ENCODE results near the gene ALOX12B. TPM values are rescaled to one million over a fixed set of nuclear protein-coding genes. Genes with fewer than 3 reads are reported as not detected.

ALOX12B gene
- total RNA-seq, 1 donor: not detected

GRCh38 chr17:8051831-8052230, 35.7 kb downstream of the ALOX12B start:
- no peak for TF ChIP-seq CTCF (IDR thresholded peaks at IDR 0.05; ENCODE audit: insufficient read depth, low read depth, low read length)
- no peak for DNase-seq (ENCODE audit: low read depth)

GRCh38 chr17:8048736-8049135, 38.8 kb downstream of the ALOX12B start:
- no peak for TF ChIP-seq CTCF (IDR thresholded peaks at IDR 0.05; ENCODE audit: insufficient read depth, low read depth, low read length)
- H3K4me3 ChIP-seq (ENCODE audit: low read depth, low read length): no peak overlapping the region
- DNase-seq (ENCODE audit: low read depth): no peak

More at GRCh38 chr17:8051831-8052230, 35.7 kb downstream of the ALOX12B start:
- H3K4me3 ChIP-seq (ENCODE audit: low read depth, low read length): no peak overlapping the region

GRCh38 chr17:8048236-8048635, 39.3 kb downstream of the ALOX12B start:
- DNase-seq (ENCODE audit: low read depth): no peak
- TF ChIP-seq CTCF (IDR thresholded peaks at IDR 0.05; ENCODE audit: insufficient read depth, low read depth, low read length): no peak

GRCh38 chr17:8047769-8048110, 39.8 kb downstream of the ALOX12B start:
- DNase-seq (ENCODE audit: low read depth): no peak
- TF ChIP-seq CTCF (IDR thresholded peaks at IDR 0.05; ENCODE audit: insufficient read depth, low read depth, low read length): no peak

More at GRCh38 chr17:8048236-8048635, 39.3 kb downstream of the ALOX12B start:
- H3K4me3 ChIP-seq (ENCODE audit: low read depth, low read length): no peak overlapping the region

DNA sequence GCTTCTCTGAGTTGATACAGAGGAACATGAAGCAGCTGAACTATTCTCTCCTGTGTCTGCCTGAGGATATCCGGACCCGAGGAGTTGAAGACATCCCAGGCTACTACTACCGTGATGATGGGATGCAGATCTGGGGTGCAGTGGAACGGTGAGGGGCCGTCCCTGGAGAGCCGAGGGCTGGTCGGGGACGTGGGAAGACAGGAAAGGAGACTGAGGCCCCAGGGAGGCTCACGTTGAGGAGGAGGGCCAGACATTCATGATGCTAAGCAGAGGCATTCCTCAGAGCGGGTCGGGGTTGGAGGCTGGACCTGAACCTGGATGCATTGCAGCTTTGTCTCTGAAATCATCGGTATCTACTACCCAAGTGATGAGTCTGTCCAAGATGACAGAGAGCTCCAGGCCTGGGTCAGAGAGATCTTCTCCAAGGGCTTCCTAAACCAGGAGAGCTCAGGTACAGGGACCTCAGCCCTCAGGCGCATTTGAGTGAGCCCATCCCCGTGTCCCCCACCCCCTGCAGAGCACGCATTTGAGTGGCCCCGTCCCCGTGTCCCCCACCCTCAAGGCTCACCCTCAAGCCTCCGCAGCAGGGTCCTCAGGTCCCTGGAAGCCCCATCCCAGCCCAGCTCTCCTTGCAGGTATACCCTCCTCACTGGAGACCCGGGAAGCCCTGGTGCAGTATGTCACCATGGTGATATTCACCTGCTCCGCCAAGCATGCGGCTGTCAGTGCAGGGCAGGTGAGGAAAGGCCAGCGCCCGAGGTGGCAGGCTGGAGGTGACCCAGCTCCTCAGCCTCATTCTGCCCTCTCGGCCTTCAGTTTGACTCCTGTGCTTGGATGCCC, 40.4 kb downstream of the ALOX12B start:
- no peak for TF ChIP-seq CTCF (IDR thresholded peaks at IDR 0.05; ENCODE audit: insufficient read depth, low read depth, low read length)
- DNase-seq (ENCODE audit: low read depth): no peak

More at GRCh38 chr17:8047769-8048110, 39.8 kb downstream of the ALOX12B start:
- H3K4me3 ChIP-seq (ENCODE audit: low read depth, low read length): no peak overlapping the region

DNA sequence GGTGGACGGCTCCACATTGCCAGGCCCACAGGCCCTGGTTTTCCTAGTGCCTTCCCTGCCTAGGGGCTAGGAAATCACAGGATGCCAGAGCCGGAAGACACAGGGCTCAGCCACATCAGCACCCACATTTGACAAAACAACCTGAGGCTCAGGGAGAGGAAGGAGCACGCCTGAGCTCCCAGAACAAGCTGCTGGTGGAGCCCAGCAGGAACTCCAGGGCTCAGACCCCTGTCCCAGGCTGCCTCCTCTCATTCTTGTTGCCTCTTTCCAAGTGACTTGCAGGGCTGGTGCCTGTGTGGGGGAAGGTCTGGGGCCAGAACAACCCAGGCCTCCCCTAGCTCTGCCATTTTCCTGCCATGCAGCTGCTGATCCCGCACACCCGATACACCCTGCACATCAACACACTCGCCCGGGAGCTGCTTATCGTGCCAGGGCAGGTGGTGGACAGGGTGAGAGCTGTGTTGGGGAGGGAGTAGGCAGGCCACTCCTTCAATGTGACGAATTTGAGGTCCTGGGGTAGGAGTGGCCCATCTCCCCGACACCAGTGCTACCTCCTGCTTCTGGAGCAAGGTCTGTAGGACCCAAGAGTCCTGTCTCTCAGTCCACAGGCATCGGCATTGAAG, 41.1 kb downstream of the ALOX12B start:
- no peak for DNase-seq (ENCODE audit: low read depth)
- H3K4me3 ChIP-seq (ENCODE audit: low read depth, low read length): no peak overlapping the region
- TF ChIP-seq CTCF (IDR thresholded peaks at IDR 0.05; ENCODE audit: insufficient read depth, low read depth, low read length): no peak

More for the DNA sequence above, 40.4 kb downstream of the ALOX12B start:
- no peak overlapping the region for H3K4me3 ChIP-seq (ENCODE audit: low read depth, low read length)
